ENCODE measurements around the gene TBC1D26.
"Not testable (repeated sequence)": the region's sequence is repeated elsewhere in the genome, so short reads cannot be mapped to it uniquely, and the experiment has no call there.

TBC1D26 gene

DNA sequence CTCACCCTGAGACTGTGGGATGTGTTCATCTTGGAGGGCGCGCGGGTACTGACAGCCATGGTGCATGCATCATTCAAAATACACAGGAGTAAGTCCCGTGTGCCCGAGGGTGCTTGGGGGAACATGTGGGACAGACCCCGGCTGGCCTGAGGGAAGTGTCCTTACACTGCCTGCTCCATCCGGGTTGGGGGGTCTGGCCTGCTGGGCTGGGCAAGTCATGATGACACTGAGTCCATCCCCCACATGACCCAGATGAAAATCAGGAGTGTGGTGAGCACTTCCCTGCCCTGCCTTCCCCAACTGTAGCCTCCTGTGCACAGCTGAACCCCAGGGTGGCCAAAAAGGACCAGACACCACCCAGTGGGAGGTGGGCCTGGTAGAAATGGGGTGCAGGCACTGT lies 10.8 kb downstream of the TBC1D26 start:
- no peak for DNase-seq (ENCODE audit: low read depth in 1 of 2, low spot score in 1 of 2)

DNA sequence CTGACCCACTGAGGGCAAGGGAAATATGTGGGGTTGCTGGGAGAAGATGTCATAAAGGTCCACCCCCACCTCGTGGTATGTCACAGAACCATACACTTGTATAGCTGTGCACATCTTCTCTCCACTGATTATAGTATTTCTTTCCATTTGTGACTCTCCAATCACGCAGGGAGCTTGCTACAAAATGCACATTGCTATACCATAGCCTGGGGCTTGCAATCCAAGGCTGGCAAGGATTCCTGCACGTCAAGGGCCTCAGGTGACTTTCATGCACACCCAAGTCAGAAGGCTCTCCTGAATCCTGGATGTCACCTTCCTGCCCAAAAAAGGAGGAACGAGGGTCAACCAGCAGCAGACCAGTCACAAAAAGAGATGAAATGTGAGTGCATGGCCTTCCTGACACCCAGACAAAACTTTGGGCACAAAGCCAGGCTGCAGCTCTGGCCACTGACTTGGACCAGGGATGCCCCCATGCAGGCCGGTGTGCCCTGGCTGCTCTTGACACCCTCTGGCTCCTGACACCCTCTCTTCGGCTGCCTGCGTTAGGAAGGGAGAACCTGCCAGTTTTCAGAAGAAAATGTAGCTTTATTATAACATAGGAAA lies 12.1 kb downstream of the TBC1D26 start:
- no peak for DNase-seq (ENCODE audit: low read depth in 1 of 2, low spot score in 1 of 2)

GRCh38 chr17:15744885-15745284 lies 12.8 kb downstream of the TBC1D26 start:
- DNase-seq (ENCODE audit: low read depth in 1 of 2, low spot score in 1 of 2): no peak

DNA sequence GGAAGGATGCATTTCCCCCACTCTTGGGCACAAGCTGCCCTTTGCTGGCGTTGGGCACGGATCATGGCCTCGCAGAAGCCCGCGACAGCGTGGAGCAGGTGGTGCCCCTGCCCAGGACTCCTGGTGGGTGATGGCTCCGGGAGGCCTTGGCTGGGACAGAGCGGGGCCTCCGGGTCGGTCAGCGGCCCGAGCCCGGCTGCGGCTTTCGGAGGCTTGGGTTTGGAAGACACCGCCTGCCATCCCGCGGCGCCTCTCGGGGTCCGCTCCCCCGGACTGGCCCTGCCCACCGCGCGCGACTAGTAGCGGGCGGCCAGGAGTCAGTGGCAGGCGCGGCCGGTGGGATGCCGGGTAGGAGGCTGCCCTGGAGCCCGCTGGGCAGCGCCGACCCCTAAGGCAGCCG lies 17.3 kb downstream of the TBC1D26 start:
- DNase-seq (ENCODE audit: low read depth in 1 of 2, low spot score in 1 of 2): not testable (repeated sequence)

GRCh38 chr17:15768865-15769533 lies 36.9 kb downstream of the TBC1D26 start:
- DNase-seq (ENCODE audit: low read depth in 1 of 2, low spot score in 1 of 2): not testable (repeated sequence)

DNA sequence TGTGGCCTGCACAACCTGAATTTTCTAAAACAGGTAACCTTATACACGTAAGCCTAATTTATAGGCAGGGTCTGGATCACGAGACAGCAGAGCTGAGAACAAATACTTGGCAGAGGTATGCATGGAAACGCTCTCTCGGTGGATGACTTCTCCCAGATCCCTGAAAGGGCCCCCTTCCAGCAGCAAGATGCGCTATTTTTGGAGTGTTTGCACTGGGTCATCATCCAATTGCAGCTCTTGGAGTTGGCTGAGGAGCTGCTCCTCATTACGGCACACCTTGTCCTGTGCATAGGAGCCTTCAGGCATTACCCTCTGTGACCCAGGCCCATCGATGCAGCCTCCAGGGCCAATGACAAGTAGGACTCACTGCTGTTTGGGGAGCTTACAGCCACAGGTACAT lies 38.6 kb downstream of the TBC1D26 start:
- not testable (repeated sequence) for DNase-seq (ENCODE audit: low read depth in 1 of 2, low spot score in 1 of 2)

GRCh38 chr17:15776871-15777270 lies 44.8 kb downstream of the TBC1D26 start:
- no peak for DNase-seq (ENCODE audit: low read depth in 1 of 2, low spot score in 1 of 2)

DNA sequence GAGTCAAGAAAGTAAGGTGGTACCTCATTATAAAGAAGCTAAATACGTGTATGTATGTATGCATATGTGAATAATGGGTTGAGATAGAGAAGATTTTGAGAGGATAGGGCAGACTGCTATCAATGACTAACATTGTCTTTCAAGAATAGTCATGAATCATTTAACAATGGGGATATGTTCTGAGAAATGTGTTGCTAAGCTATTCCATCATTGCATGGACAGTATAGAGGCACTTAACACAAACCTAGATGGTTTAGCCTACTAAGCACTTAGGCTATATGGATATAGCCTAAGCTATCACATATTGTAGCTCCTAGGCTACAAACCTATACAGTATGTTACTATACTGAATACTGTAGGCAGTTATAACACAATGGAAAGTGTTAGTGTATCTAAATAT lies 45.2 kb downstream of the TBC1D26 start:
- no peak for DNase-seq (ENCODE audit: low read depth in 1 of 2, low spot score in 1 of 2)

DNA sequence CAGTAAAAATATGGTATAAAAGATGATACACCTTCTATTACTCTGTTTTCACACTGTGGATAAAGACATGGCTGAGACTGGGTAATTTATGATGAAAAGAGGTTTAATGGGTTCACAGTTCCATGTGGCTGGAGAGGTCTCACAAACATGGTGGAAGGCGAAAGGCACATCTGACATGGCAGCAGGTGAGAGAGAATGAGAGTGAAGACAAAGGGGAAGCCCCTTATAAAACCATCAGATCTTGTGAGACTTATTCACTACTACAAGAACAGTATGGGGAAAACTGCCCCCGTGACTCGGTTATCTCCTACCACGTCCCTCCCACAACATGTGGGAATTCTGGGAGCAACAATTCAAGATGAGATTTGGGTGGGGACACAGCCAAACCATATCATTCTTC lies 45.6 kb downstream of the TBC1D26 start:
- no peak for DNase-seq (ENCODE audit: low read depth in 1 of 2, low spot score in 1 of 2)

DNA sequence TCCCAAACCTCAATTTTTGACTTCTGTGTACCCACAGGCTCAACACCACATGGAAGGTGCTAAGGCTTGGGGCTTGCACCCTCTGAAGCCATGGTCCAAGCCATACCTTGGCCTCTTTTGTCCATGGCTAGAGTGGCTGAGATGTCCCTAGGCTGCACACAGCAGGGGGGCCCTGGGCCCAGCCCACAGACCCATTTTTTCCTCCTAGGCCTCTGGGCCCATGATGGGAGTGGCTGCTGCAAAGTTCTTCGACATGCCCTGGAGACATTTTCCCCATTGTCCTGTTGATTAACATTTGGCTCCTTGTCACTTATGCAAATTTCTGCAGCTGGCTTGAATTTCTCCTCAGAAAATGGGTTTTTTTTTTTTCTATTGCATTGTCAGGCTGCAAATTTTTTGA lies 47.0 kb downstream of the TBC1D26 start:
- DNase-seq (ENCODE audit: low read depth in 1 of 2, low spot score in 1 of 2): no peak

DNA sequence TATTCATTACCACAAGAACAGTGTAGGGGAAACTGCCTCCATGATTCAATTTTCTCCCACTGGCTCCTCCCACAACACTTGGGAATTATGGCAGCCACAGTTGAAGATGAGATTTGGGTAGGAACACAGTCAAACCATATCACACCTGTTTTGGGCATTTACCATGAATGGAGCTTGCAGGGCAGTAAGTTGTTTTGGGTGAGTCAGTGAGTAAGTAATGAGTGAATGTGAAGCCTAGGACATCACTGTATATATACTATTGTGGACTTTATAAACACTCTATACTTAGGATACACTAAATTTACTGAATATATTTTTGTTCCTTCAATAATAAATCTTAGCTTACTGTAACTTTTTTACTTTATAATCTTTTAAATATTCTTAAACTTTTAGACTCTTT lies 48.1 kb downstream of the TBC1D26 start:
- DNase-seq (ENCODE audit: low read depth in 1 of 2, low spot score in 1 of 2): no peak

- peak in 1 of 2 donors; percentile 10 for DNase-seq (ENCODE audit: low read depth in 1 of 2, low spot score in 1 of 2)
Observed at GRCh38 chr17:15782866-15783265, 50.8 kb downstream of the TBC1D26 start.

- DNase-seq (ENCODE audit: low read depth in 1 of 2, low spot score in 1 of 2): no peak
Observed at GRCh38 chr17:15783461-15783860, 51.4 kb downstream of the TBC1D26 start.

DNA sequence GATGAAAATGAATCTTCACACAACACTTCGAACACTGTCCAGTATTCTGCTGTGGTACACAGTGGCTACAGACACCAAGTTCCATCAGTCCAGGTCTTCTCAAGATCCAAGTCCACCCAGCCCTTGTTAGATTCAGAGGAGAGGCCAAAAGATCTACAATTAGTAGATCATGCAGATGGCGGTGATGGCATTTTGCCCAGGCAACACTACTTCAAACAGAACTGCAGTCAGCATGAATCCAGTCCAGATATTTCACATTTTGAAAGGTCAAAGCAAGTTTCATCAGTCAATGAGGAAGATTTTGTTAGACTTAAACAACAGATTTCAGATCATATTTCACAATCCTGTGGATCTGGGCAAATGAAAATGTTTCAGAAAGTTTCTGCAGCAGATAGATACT lies 52.3 kb downstream of the TBC1D26 start:
- not testable (repeated sequence) for DNase-seq (ENCODE audit: low read depth in 1 of 2, low spot score in 1 of 2)

DNA sequence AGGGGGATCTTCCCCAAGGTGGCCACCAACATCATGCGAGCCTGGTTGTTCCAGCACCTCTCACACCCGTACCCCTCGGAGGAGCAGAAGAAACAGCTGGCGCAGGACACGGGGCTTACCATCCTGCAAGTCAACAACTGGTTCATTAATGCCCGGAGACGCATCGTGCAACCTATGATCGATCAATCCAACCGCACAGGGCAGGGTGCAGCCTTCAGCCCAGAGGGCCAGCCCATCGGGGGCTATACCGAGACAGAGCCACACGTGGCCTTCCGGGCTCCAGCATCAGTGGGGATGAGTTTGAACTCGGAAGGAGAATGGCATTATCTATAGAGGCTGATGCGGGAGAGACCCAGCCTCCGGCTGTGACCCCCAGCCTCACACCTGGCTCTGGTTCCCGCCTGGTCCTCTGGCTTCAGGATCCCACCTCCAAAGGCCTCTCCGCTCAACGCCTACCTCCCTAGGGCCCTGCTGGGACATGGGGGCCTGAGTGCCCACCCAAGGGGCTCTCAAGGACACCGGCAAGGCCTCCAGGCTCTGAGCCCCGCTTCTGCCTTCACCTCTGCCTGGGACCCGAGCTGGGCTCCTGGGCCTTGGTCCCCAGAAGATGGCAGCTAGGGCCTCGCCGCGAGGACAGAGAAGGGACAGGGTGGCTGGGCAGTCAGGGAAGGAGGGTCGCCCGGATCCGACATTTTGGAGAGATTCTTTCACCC lies 55.4 kb downstream of the TBC1D26 start:
- DNase-seq (ENCODE audit: low read depth in 1 of 2, low spot score in 1 of 2): not testable (repeated sequence)

GRCh38 chr17:15788365-15788764 lies 56.3 kb downstream of the TBC1D26 start:
- DNase-seq (ENCODE audit: low read depth in 1 of 2, low spot score in 1 of 2): not testable (repeated sequence)

All from stimulated activated CD4-positive, alpha-beta T cell treated with anti-CD3 and anti-CD28 coated beads, Interleukin-15, amount 100 ng/mL, for 1 hour (primary cell).